ENCODE results near the gene DOCK2. TPM values are rescaled to one million over a fixed set of nuclear protein-coding genes. Genes with fewer than 3 reads are reported as not detected.

The DOCK2 gene
- total and polyA plus RNA-seq, 2 donors (not counting 1 experiment from before 2014, with no cell fraction given) = 112 to 330 TPM

DNA sequence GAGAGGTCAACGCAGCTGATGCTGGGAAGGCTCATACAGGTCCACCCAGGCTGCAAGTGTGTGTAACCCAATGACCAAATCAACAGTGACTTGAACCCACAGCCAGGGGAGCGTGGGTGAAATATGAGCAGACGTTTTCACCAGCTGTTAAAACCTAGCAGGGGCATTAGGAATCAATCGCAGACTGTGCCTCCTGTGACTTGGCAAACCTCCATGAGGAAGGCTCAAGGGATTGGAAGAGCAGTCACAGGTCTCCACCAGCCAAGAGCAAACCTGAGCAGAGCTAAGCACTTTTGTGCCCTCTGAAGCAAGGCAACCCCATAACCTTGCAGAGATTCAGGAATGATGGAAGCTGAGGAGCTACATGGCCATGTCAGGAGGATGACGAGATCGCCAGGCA lies 317.7 kb downstream of the DOCK2 start:
- intact Hi-C loops (cut with micrococcal nuclease) = no loop called here
- peaks cover 2 to 35% of the 10 kb centered on the region in 2 experiments for H3K36me3 ChIP-seq (replicated peaks in 1 of 2; ENCODE audit: control extremely low read depth in 1 of 2, control insufficient read depth in 1 of 2, extremely low read depth in 1 of 2, insufficient read depth in 2 of 2, low read length in 1 of 2)
- no peak overlapping the region for H2AFZ ChIP-seq (ENCODE audit: insufficient read depth, low read depth, low read length, poor library complexity, severe bottlenecking)
- H3K79me2 ChIP-seq (ENCODE audit: control insufficient read depth, insufficient read depth, low read length) = no peaks in the 10 kb centered on the region
- H3K9ac ChIP-seq (ENCODE audit: low read length) = no peak overlapping the region
- H3K4me3 ChIP-seq (ENCODE audit: control extremely low read depth in 1 of 5, extremely low read depth in 1 of 5, insufficient read depth in 1 of 5, low read depth in 2 of 5, low read length in 4 of 5) = no peak overlapping the region
- CTCF ChIA-PET = no interaction called here
- H3K27me3 ChIP-seq (replicated peaks in 1 of 4; ENCODE audit: control extremely low read depth in 1 of 4, control insufficient read depth in 3 of 4, insufficient read depth in 4 of 4, low read length in 3 of 4) = no peaks in the 10 kb centered on the region
- H3K27me3 Mint-ChIP-seq = no peaks in the 10 kb centered on the region
- no peaks in the 10 kb centered on the region for H3K9me3 ChIP-seq (ENCODE audit: control extremely low read depth in 1 of 3, control insufficient read depth in 2 of 3, insufficient read depth in 1 of 3, low read length in 2 of 3)
- H3K4me3 Mint-ChIP-seq = no peak overlapping the region
- H3K27ac ChIP-seq (ENCODE audit: low read length in 2 of 2) = no peak overlapping the region
- no peak overlapping the region for H3K27ac Mint-ChIP-seq
- H3K9me3 Mint-ChIP-seq (ENCODE audit: insufficient read depth) = no peaks in the 10 kb centered on the region
- peaks cover 21% of the 10 kb centered on the region for H4K20me1 ChIP-seq (ENCODE audit: control insufficient read depth, insufficient read depth, low read length, poor library complexity, severe bottlenecking)
- no peak overlapping the region for H3K4me2 ChIP-seq (replicated peaks; ENCODE audit: low read depth, low read length, poor library complexity, severe bottlenecking)
- WGBS (ENCODE audit: insufficient coverage) = 99% methylated on average over 6 of the region's 6 CpGs
- ATAC-seq (ENCODE audit: low read depth) (no peak), DNase-seq (no peak)
- POLR2A ChIA-PET = no interaction called here
- no peaks in the 10 kb centered on the region for H3K4me1 Mint-ChIP-seq
- H3K4me1 ChIP-seq (ENCODE audit: control insufficient read depth in 2 of 2, insufficient read depth in 2 of 2, low read length in 2 of 2) = no peaks in the 10 kb centered on the region
- TF ChIP-seq, protein P1, sequence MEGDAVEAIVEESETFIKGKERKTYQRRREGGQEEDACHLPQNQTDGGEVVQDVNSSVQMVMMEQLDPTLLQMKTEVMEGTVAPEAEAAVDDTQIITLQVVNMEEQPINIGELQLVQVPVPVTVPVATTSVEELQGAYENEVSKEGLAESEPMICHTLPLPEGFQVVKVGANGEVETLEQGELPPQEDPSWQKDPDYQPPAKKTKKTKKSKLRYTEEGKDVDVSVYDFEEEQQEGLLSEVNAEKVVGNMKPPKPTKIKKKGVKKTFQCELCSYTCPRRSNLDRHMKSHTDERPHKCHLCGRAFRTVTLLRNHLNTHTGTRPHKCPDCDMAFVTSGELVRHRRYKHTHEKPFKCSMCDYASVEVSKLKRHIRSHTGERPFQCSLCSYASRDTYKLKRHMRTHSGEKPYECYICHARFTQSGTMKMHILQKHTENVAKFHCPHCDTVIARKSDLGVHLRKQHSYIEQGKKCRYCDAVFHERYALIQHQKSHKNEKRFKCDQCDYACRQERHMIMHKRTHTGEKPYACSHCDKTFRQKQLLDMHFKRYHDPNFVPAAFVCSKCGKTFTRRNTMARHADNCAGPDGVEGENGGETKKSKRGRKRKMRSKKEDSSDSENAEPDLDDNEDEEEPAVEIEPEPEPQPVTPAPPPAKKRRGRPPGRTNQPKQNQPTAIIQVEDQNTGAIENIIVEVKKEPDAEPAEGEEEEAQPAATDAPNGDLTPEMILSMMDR (IDR thresholded peaks at IDR 0.05) = no peak
- TF ChIP-seq EZH2 (IDR thresholded peaks at IDR 0.05; ENCODE audit: borderline replicate concordance, insufficient read depth, low read depth, low read length, poor library complexity, severe bottlenecking) = no peak

DNA sequence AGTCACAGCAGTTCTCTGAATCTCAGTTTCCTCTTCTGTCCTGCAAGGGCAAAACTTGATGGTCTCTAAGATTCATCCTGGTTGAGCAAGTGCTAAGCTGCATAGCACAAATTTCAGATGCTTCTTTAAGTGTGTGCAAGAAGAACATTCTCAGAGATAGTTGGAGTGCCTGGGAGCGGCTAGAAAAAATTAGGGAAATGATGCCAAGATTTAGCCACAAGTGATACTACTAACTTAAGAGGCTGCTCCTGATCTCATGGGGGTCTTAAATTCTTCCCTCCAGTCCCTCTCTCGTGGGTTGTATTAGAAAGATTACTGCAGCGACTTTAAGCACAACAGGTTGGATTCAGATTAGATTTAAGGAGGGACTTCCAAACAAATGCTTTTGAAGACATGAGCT lies 319.1 kb downstream of the DOCK2 start:
- whole genome bisulfite sequencing (ENCODE audit: insufficient coverage) = no CpG with 5 or more reads among the region's 3 CpGs
- H3K27me3 Mint-ChIP-seq = no peaks in the 10 kb centered on the region
- Histone ChIP-seq H3K4me1 (ENCODE audit: control insufficient read depth in 2 of 2, insufficient read depth in 2 of 2, low read length in 2 of 2) (no peaks in the 10 kb centered on the region), H3K27ac (ENCODE audit: low read length in 2 of 2) (no peak overlapping the region), H3K9ac (ENCODE audit: low read length) (no peak overlapping the region), H4K20me1 (ENCODE audit: control insufficient read depth, insufficient read depth, low read length, poor library complexity, severe bottlenecking) (peaks cover 21% of the 10 kb centered on the region), H2AFZ (ENCODE audit: insufficient read depth, low read depth, low read length, poor library complexity, severe bottlenecking) (no peak overlapping the region), H3K9me3 (ENCODE audit: control extremely low read depth in 1 of 3, control insufficient read depth in 2 of 3, insufficient read depth in 1 of 3, low read length in 2 of 3) (no peaks in the 10 kb centered on the region), H3K79me2 (ENCODE audit: control insufficient read depth, insufficient read depth, low read length) (no peaks in the 10 kb centered on the region), H3K27me3 (replicated peaks in 1 of 4; ENCODE audit: control extremely low read depth in 1 of 4, control insufficient read depth in 3 of 4, insufficient read depth in 4 of 4, low read length in 3 of 4) (no peaks in the 10 kb centered on the region), H3K36me3 (replicated peaks in 1 of 2; ENCODE audit: control extremely low read depth in 1 of 2, control insufficient read depth in 1 of 2, extremely low read depth in 1 of 2, insufficient read depth in 2 of 2, low read length in 1 of 2) (peaks cover 2 to 22% of the 10 kb centered on the region in 2 experiments), H3K4me3 (ENCODE audit: control extremely low read depth in 1 of 5, extremely low read depth in 1 of 5, insufficient read depth in 1 of 5, low read depth in 2 of 5, low read length in 4 of 5) (no peak overlapping the region), H3K4me2 (replicated peaks; ENCODE audit: low read depth, low read length, poor library complexity, severe bottlenecking) (no peak overlapping the region)
- no peaks in the 10 kb centered on the region for H3K9me3 Mint-ChIP-seq (ENCODE audit: insufficient read depth)
- ATAC-seq (ENCODE audit: low read depth) = no peak
- no peak overlapping the region for H3K27ac Mint-ChIP-seq
- ChIA-PET CTCF (no interaction called here), POLR2A (no interaction called here)
- intact Hi-C loops (cut with micrococcal nuclease) = no loop called here
- H3K4me1 Mint-ChIP-seq = no peaks in the 10 kb centered on the region
- no peak for DNase-seq
- TF ChIP-seq, protein P1 (IDR thresholded peaks at IDR 0.05) = no peak
- TF ChIP-seq EZH2 (IDR thresholded peaks at IDR 0.05; ENCODE audit: borderline replicate concordance, insufficient read depth, low read depth, low read length, poor library complexity, severe bottlenecking) = no peak
- no peak overlapping the region for H3K4me3 Mint-ChIP-seq
